ENCODE results near the gene ANKRD35. TPM values are rescaled to one million over a fixed set of nuclear protein-coding genes. Genes with fewer than 3 reads are reported as not detected.

ANKRD35 gene
- polyA plus RNA-seq, 3 donors = 2.1 to 2.7 (median 2.4) TPM

DNA sequence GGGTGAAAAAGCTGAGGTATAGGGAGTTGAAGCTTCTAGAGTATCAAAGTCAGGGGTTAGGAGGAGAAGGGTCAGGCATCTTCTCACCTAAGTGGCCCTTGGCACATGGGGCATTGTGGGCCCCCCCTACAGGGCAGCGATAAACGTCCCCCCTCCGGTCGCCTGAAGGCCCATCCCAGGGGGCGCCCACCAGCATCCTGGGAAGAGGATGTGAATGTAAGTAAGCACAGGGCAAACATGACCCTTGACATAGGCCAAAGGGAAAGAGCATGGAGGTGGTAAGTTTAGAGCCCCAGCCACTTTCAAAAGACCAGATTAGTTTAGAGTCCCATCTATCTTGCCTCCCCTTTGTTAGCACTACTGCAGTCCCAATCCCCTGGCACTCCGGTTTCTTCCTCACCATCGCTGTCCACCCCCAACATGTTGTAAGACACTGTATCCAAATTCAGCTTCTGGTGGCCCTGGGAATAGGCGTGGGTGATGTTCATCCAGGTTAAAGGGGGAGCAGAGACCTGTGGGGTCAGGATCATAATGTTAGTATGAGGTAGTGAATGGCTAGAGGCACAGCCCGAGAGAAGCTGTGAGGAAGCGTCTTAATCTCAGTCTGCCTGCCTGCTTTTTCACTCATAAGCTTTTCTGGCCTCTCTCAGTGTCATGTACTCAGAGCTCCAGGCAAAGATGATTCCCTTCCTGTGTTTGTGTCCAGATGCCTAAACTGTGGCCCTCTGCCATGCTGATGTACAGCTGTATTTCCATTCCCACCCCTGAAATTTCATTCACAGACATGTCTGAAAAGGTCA lies 21.5 kb upstream of the ANKRD35 start:
- no peak for DNase-seq (ENCODE audit: extremely low read depth in 1 of 11, low read depth in 9 of 11, low spot score in 4 of 11)

DNA sequence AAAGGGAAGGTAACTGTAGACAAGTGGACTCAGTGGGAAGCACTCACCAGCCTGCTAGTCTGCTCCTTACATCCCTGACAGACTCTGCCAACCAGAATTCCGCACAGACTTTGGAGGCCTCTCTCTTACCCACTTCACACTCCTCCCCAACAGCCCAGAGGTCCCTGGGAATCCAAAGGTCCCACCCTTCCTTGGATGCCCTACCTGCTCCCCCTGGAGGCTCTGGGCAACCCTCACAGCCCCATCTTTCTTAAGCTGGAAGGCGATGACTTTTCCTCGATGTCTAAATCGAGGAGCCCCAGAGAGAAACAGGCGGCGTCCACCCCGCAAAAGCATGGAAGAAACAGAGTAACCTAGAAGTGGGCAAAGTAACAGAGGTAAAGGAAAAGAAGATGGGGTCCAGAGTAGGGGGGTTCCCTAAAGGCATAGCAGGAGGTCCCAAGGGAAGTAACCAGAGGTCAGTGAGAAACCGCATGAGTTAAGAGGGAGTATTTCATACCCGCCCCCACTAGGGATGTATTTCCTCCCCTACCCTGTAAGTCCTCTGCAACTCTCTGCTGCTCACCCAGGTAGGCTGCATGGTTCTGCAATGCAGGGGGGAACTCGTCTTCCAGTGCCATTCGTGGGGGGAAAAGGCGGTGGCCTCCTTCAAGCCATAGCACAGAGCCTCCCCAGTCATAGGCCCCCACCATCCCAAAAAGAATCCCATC lies 15.8 kb upstream of the ANKRD35 start:
- DNase-seq (ENCODE audit: extremely low read depth in 1 of 11, low read depth in 9 of 11, low spot score in 4 of 11) = no peak

DNA sequence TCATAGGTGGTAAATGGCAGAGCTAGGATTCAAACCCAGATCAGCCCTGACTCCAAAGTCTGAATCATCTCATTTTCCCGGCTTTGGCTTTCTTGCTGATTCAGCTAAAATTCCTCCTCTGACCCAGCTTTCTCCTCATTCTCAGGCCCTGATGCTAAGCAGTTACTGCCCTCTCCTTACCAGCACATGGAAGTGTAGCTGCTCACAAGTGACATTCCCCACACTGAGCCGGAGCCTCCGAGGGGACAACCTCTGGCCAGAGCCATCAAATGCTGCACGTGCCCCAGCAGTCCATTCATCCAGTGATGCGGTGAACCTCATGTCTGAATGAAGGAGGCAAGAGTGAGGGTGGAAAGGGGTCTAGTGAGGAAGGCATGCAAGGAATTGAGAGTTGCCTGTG lies 13.1 kb upstream of the ANKRD35 start:
- DNase-seq (ENCODE audit: extremely low read depth in 1 of 11, low read depth in 9 of 11, low spot score in 4 of 11) = no peak

DNA sequence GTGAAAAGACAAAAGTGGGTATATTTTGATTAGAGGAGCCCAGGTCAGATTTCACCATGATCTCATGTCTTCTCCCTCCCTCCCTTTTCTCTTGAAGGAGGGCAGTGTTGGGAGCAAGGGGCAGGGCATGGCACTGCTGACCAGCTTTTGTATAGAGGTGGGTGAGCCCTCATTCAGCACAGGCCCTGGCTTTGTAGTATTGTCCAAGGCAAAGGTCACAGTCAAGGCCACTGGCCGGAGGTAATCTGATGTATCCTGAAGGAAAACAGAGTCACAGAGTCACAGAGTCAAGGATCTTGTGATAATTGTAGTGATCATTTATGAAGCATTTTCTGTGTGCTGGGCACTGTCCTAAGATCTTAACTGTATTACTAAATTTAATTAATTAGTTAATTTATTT lies 12.3 kb upstream of the ANKRD35 start:
- DNase-seq (ENCODE audit: extremely low read depth in 1 of 11, low read depth in 9 of 11, low spot score in 4 of 11) = no peak

DNA sequence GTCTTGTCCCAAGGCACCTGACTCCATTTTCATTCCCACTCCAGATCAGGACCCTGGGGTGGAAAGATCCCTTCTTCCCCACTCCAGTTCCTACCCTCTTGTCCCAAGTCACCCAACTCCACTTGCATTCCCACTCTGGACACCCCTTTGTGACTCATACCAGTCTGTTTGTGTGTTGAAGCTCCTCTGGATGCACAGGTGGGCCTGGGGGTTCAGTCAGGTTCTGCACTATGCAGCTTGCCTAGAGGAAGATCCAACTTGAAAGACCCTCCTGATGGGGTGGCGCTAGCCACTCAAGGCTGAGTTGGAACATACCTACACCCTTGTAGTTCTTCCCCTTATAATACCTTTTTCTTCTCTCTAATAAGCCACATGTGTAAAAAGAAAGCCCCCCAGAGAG lies 9.8 kb upstream of the ANKRD35 start:
- no peak for DNase-seq (ENCODE audit: extremely low read depth in 1 of 11, low read depth in 9 of 11, low spot score in 4 of 11)

DNA sequence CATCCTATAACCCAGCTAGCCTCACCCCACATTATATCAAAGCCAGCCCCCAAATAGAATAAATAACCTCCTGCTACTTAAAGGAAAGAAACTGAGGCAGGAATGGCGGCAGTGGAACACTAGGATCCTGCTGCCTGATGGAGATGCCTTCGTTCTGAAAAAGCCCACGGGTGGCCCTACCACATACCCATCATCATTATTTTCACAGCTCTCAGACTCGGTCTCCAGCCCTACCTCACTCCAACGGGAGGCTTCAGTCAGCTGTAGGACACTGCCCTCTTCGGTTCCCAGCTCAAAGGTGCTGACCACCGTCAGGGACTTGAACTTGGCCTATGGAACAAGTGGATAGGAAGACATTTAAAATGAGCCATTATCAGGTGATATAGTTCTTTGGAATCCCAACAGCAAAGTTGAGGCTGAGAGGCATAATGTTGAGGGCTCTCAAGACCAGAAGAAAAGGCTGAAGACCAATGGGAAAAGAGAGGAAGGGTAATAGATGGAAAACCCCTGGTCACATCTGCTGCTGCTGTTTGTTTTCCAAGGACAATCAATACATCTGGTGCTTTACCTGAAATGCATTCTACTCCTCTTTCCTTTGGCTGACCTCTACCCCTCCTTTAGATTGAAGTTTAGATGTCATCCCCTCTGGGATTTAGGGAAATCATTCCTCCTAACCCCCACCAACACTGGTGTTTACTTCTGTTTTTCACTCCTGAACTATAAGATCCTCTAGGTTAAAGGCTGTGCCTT lies 7.8 kb upstream of the ANKRD35 start:
- DNase-seq (ENCODE audit: extremely low read depth in 1 of 11, low read depth in 9 of 11, low spot score in 4 of 11) = no peak

DNA sequence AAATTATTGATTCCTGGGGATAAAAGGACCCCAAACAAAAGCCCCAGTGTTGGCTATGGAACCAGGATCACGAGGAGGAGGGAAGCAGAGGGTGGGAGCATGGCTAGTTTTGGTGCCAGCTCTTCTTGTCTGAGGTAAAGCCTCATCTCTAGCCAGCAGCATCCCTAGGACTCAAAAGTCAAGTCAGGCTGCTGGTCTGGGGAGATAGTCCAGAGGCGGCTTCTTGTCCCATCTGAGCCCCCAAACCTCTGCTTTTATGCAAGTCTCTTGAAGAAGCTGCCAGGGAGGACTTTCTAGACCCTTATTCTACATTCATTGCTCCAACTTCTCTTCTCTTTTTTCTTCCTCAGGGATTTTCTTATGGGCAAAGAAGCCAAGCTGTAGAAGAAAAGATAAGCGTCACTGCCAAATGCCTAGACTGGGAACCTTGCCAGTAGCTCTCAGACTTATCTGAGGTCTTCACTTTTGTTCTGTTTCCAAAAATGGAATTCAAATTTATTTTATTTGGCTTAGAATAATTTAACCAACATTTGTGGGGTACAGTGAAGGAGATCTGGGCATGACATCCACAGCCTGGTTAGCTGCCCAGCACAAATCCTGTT lies 6.9 kb upstream of the ANKRD35 start:
- DNase-seq (ENCODE audit: extremely low read depth in 1 of 11, low read depth in 9 of 11, low spot score in 4 of 11) = no peak

DNA sequence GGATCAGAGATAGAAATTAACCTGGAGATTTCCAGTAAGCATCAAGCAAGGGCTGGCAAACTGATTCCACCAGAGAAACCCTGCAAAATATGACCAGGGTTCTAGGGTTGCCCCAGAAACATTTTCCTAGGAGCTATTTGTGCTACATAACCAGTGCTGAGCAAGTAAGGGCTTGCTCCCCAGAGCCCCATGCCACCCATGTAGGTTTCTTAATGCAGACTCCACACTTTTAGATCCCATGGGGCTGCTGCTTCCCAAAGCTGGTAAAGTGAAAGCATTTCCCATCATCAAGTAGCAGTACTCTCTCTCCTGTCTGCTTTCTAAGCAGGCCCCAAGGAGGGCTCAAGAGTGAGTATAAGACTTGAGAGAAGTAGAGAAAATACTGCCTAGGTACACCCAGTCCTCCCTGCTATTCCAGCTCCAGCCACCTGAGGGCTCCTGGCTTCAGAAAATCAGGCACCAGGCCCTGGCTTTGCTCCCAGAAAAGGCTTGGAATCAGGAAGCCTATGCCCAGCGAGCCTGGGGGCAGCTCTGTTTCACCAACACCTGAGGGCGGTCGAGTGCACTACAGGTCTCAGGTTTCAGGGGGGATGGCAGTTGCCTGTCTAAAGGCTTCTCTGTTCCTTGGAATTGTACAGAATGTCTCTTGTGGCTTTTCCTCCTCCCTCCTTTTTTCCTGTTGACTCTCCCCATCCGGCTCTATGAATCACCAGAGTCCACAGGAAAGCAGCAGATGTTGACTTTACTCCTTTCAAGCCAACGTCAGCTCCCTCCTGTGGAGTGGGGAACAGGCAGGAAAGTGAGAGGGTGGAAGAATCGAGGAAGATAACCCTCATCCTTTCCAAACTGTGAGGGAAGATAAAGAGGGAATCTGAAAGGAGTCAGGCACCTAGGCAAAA lies 6.2 kb upstream of the ANKRD35 start:
- DNase-seq (ENCODE audit: extremely low read depth in 1 of 11, low read depth in 9 of 11, low spot score in 4 of 11) = peak; percentile 87 to 95 (median 91)

DNA sequence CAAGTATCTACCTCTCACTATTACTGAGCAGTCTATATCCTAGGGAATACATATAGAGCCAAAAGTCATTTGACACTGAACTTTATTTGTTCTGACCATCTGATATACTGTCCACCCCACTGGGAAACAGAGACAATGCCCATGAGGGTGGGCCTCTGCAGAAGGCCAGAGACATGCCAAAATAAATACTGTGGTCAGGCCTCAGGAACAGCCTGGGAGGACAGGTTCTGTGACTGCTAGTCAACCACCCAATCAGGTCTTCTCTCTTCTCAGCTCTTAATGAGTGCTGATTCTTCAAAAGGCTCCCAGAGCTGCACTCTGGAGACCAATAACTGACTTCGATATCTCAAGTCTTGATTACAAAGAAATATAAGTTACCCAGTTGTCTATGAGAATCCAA lies 5.5 kb upstream of the ANKRD35 start:
- DNase-seq (ENCODE audit: extremely low read depth in 1 of 11, low read depth in 9 of 11, low spot score in 4 of 11) = no peak

DNA sequence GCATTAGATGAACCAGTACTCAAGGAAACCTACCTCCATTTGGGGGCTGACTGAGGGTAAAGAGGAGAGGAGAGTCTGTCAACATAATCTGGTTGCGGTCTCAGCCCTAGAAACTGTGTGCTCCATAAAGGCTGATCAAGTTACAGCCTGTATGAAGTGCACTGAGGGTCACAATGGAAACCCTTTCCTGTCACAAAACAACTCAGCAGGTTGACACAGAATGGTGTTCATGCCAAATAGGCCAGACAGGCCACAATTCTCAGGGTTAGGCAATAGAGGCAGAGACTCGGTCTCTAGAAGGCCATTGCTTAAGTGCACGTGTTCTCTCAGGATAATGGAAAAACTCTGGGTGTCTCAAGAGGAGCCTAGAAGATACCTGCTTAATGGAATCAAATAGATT lies 4.1 kb upstream of the ANKRD35 start:
- no peak for DNase-seq (ENCODE audit: extremely low read depth in 1 of 11, low read depth in 9 of 11, low spot score in 4 of 11)

DNA sequence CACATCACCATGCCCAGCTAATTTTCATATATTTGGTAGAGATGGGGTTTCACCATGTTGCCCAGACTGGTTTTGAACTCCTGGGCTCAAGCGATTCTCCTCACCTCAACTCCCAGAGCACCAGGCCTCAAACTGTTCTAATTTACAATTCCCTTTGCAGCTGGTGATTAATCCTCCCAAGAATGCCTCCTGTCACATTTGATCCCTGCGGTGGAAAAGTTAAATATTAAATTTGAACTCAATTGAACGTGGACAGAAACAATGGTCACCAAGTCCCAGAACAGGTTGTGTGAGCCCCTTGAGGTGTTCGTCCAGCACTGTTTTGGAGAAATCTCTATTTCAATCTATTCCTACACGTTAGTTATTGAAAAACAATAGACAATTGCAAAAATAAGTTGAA lies 2.0 kb upstream of the ANKRD35 start:
- peak in 1 of 11 donors; percentile 26 for DNase-seq (ENCODE audit: extremely low read depth in 1 of 11, low read depth in 9 of 11, low spot score in 4 of 11)

DNA sequence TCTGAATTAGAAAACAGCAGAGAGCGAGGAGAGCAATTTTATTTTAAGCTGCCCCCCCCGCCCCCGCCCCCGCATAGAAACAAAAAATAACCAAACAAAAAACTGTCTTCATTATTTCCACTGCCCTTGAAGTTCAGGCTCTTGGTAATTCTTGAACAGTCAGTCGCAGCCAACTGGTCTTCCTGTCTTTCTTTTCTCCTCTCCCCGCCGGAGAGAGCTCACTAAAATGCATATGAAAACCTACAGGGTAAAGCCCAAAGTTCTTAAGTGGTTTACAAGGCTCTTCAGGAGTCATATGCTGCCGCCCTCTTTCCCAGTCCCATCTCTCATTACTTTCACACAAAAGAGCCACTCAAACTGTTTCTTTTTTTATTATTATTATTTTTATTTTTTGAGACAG lies 1.1 kb upstream of the ANKRD35 start:
- DNase-seq (ENCODE audit: extremely low read depth in 1 of 11, low read depth in 9 of 11, low spot score in 4 of 11) = no peak

DNA sequence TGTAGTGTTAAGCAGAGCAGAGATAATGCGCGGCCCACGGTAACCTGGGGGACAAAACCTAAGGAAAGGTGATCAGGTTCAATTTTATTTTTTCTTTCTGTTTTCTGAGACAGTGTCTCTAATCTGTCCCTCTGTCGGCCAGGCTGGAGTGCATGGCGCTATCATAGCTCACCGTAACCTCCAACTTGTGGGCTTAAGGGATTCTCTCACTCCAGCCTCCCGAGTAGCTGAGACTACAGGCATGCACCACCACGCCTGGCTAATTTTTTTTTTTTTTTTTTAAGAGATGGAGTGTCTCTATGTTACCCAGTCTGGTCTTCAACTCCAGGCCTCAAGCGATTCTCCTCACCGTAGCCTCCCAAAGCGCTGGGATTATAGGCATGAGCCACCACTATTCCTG lies 724 bp upstream of the ANKRD35 start:
- no peak for DNase-seq (ENCODE audit: extremely low read depth in 1 of 11, low read depth in 9 of 11, low spot score in 4 of 11)

DNA sequence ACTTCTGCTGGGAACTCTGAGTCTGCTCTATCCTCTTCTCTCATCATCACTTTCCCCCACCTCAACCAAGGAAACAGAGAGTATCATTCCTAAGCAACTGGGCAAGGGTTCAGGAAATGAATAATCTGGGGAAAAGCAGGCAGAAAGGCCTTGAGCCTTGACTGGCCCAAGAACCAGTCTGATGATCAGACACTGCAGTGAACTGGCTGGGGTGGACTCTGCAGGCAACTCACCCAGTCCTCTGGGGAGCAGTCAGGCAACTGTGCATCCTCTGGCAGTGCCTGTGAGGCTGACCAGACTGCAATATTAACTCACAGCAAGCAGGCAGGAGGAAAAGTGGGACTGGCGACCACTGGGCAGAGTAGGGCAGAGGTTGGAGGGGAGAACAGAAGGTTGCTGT lies 991 bp downstream of the ANKRD35 start:
- DNase-seq (ENCODE audit: extremely low read depth in 1 of 11, low read depth in 9 of 11, low spot score in 4 of 11) = no peak

DNA sequence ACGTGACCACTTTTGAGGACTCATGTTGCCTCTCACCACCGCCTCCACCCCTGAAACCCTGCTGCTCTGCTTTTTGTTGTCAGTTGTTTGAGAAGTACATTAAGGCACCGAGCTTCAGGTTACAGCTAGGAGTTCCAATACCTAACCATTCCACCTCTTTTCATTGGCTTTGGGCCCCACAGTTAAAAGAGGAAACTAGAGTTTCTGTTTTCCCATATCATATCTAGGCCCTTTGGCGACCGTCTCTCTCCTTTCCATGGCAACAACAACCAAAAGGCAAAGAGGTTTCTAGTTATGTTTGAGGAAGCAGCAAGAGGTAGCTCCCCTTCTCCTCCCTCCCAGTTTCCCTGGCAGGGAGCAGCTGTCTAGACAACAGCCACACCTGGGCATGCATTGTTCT lies 5.9 kb downstream of the ANKRD35 start:
- DNase-seq (ENCODE audit: extremely low read depth in 1 of 11, low read depth in 9 of 11, low spot score in 4 of 11) = no peak

DNA sequence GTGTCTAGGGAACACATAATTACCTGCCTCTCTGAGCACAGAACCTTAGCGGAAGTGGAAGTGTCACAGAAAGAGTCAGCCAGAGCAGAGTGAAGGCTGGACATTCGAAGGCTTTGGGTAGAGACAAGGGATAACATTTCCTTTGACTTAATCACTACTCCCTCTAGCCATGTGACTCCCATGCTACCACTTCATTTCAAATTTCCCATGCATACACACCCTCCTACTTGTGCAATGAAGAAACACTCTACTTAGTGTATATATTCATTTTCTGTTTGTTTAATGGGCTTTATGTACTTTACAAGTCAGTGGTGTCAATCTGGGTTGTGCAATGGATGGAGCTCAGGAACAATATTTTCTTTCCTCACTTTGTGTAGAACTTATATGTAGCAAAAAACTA lies 6.9 kb downstream of the ANKRD35 start:
- no peak for DNase-seq (ENCODE audit: extremely low read depth in 1 of 11, low read depth in 9 of 11, low spot score in 4 of 11)

DNA sequence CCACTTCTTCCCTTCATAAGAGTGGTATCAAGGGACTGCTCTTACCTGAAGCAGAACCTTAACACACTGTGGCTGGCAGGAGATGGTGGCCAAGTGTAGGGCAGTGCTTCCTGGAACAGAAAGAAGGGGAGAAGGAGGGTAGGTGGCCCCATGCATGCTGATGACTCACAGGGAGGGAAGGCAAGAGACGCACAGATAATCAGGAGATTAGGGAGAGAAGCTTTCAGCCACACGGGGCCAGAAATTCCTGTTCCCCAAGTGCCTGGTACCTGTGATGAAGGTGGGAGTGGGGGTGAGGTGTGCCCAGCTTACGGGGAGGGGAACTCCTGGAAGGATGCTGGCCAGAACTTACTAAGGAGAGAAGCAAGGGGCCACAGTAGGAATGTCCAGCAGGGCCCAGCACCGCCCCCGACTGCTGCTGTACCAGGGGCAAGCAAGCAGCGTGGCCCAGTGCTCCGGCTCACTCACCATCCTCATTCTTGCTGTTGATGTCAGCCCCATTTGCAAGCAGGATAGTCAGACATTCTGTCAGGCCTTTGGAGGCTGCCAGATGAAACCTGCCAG lies 7.7 kb downstream of the ANKRD35 start:
- no peak for DNase-seq (ENCODE audit: extremely low read depth in 1 of 11, low read depth in 9 of 11, low spot score in 4 of 11)

DNA sequence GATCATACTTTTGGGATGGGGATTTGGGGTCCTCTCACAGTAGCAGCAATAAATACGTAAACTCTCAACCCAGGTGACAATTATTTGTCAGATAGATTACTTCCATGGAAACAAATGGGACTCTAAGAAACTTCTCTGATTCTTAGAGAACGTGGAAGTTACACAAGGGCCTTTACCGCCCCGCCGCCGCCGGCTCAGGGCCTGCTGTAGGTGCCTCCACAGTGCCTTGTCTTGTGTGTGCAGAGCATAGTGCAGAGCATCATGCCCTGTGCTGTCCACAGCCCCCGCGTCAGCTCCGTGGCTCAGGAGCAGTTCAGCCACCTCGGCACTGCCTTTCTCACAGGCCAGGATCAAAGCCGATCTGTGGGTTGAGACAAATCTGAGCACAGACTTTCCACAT lies 11.0 kb downstream of the ANKRD35 start:
- DNase-seq (ENCODE audit: extremely low read depth in 1 of 11, low read depth in 9 of 11, low spot score in 4 of 11) = no peak
